Esophagus squamous epithelium (tissue), 4 donors: ENCODE data around the gene TMEM178B.

Experiments
- POLR2A ChIP-seq, 4 donors: fragments of 450-650 bp; IDR thresholded peaks; one replicate each; pipeline ENCODE4 v1.6.1; 2017; ENCODE audit warnings: antibody characterized with exemption in 4 of 4, mild to moderate bottlenecking in 4 of 4, moderate library complexity in 3 of 4
- TF ChIP-seq, protein P1 (sequence below), 6 experiments: fragments of 450-650 bp in 4 of 6; fragments of 200-600 bp in 2 of 6; sonication (generic) in 2 of 6; IDR thresholded peaks; one replicate each; pipeline ENCODE4 v1.5.1; 2016 to 2019; ENCODE audit warnings: antibody characterized with exemption in 6 of 6, mild to moderate bottlenecking in 4 of 6, moderate library complexity in 4 of 6

DNA sequence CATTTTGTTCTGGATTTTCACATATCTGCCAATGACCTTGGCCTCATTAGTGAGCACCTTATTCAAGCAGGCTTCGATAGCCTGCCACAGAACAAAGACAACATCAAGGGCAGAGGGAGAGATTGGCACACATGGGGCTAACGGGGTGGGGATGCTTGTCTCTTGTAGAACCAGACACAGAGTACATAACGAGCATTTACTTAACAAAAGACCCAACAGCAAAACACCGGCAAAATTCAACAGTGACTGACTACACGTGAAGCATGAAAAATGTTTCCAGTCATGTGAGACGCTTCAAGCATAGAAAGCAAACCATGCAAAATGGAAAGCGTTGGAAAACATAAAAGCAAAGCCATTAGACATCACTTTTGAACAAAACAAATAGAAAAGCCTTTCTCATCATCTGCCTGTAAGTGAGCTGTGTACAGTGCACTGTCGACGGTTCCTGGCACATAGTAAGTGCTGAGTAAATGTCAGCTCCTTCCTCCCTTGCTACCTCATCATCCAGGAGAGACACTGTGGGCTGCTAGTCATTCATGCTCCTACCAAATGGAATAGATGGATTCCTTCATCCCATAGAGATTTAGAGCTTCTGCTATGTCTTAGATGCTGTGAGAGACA, 342.9 kb downstream of the TMEM178B start:
- no peak for TF ChIP-seq POLR2A (IDR thresholded peaks at IDR 0.05)
- TF ChIP-seq, protein P1, sequence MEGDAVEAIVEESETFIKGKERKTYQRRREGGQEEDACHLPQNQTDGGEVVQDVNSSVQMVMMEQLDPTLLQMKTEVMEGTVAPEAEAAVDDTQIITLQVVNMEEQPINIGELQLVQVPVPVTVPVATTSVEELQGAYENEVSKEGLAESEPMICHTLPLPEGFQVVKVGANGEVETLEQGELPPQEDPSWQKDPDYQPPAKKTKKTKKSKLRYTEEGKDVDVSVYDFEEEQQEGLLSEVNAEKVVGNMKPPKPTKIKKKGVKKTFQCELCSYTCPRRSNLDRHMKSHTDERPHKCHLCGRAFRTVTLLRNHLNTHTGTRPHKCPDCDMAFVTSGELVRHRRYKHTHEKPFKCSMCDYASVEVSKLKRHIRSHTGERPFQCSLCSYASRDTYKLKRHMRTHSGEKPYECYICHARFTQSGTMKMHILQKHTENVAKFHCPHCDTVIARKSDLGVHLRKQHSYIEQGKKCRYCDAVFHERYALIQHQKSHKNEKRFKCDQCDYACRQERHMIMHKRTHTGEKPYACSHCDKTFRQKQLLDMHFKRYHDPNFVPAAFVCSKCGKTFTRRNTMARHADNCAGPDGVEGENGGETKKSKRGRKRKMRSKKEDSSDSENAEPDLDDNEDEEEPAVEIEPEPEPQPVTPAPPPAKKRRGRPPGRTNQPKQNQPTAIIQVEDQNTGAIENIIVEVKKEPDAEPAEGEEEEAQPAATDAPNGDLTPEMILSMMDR (IDR thresholded peaks at IDR 0.05): no peak
